Activated effector memory CD4-positive, alpha-beta T cell treated with Interleukin-2 at 50 U/mL for 16 hours (primary cell): ENCODE measurements around the gene EPHA2.
"Not testable (repeated sequence)": the region's sequence is repeated elsewhere in the genome, so short reads cannot be mapped to it uniquely, and the experiment has no call there.

Experiments used
- DNase-seq: peaks from one replicate; pipeline ENCODE4 v3.0.0-alpha.2; 2020

The EPHA2 gene

GRCh38 chr1:16183765-16184556, 28.1 kb upstream of the EPHA2 start:
- DNase-seq, result no peak

GRCh38 chr1:16183179-16183578, 27.3 kb upstream of the EPHA2 start:
- DNase-seq, result no peak

GRCh38 chr1:16181887-16182719, 26.2 kb upstream of the EPHA2 start:
- DNase-seq, result no peak

- no peak for DNase-seq
These were observed 24.5 kb upstream of the EPHA2 start for GRCh38 chr1:16180291-16180824.

- DNase-seq, result no peak
These were observed 23.0 kb upstream of the EPHA2 start for GRCh38 chr1:16178596-16179497.

GRCh38 chr1:16177306-16177705, 21.4 kb upstream of the EPHA2 start:
- no peak for DNase-seq

- no peak for DNase-seq
These were observed 20.8 kb upstream of the EPHA2 start for GRCh38 chr1:16176653-16177052.

- no peak for DNase-seq
These were observed 20.0 kb upstream of the EPHA2 start for GRCh38 chr1:16175610-16176553.

- no peak for DNase-seq
These were observed 19.2 kb upstream of the EPHA2 start for GRCh38 chr1:16174886-16175598.

GRCh38 chr1:16174261-16174868, 18.5 kb upstream of the EPHA2 start:
- no peak for DNase-seq

- no peak for DNase-seq
These were observed 17.8 kb upstream of the EPHA2 start for GRCh38 chr1:16173447-16174260.

GRCh38 chr1:16172964-16173446, 17.1 kb upstream of the EPHA2 start:
- no peak for DNase-seq

- no peak for DNase-seq
These were observed 16.5 kb upstream of the EPHA2 start for GRCh38 chr1:16172218-16172830.

GRCh38 chr1:16171314-16172151, 15.7 kb upstream of the EPHA2 start:
- no peak for DNase-seq

GRCh38 chr1:16170283-16170673, 14.4 kb upstream of the EPHA2 start:
- no peak for DNase-seq

GRCh38 chr1:16168622-16169360, 12.9 kb upstream of the EPHA2 start:
- no peak for DNase-seq

- not testable (repeated sequence) for DNase-seq
These were observed 12.3 kb upstream of the EPHA2 start for GRCh38 chr1:16168144-16168495.
